Measurements from ENCODE around the gene NLRP6.
A peak's percentile ranks its signal among the peaks of the same experiment; 100 is the strongest.

Gene NLRP6

GRCh38 chr11:282171-282570 is 4.0 kb downstream of the NLRP6 start:
- in situ Hi-C loops (cut with MboI; ENCODE audit: low sequenced_read_pairs, unreplicated experiment) = no loop called here
- no peak for TF ChIP-seq CTCF (IDR thresholded peaks at IDR 0.05; ENCODE audit: borderline replicate concordance, control extremely low read depth, extremely low read depth, insufficient read depth, missing control alignments)
- peak; percentile 22 for DNase-seq (ENCODE audit: low spot score)

- in situ Hi-C loops (cut with MboI; ENCODE audit: low sequenced_read_pairs, unreplicated experiment) = no loop called here
- TF ChIP-seq CTCF (IDR thresholded peaks at IDR 0.05; ENCODE audit: borderline replicate concordance, control extremely low read depth, extremely low read depth, insufficient read depth, missing control alignments) = no peak
- peak; percentile 18 for DNase-seq (ENCODE audit: low spot score)
Observed at GRCh38 chr11:282630-283360, 4.6 kb downstream of the NLRP6 start.

- TF ChIP-seq CTCF (IDR thresholded peaks at IDR 0.05; ENCODE audit: borderline replicate concordance, control extremely low read depth, extremely low read depth, insufficient read depth, missing control alignments) = no peak
- in situ Hi-C loops (cut with MboI; ENCODE audit: low sequenced_read_pairs, unreplicated experiment) = no loop called here
- DNase-seq (ENCODE audit: low spot score) = peak; percentile 6
Observed at GRCh38 chr11:283405-284104, 5.3 kb downstream of the NLRP6 start.

- TF ChIP-seq CTCF (IDR thresholded peaks at IDR 0.05; ENCODE audit: borderline replicate concordance, control extremely low read depth, extremely low read depth, insufficient read depth, missing control alignments) = no peak
- in situ Hi-C loops (cut with MboI; ENCODE audit: low sequenced_read_pairs, unreplicated experiment) = no loop called here
- peak; percentile 26 for DNase-seq (ENCODE audit: low spot score)
Observed at GRCh38 chr11:284105-285020, 6.2 kb downstream of the NLRP6 start.

- in situ Hi-C loops (cut with MboI; ENCODE audit: low sequenced_read_pairs, unreplicated experiment) = no loop called here
- no peak for TF ChIP-seq CTCF (IDR thresholded peaks at IDR 0.05; ENCODE audit: borderline replicate concordance, control extremely low read depth, extremely low read depth, insufficient read depth, missing control alignments)
- peak; percentile 18 for DNase-seq (ENCODE audit: low spot score)
Observed at GRCh38 chr11:285021-285893, 7.0 kb downstream of the NLRP6 start.

All from GM13976 (cell line).